Activated T-helper 2 cell treated with anti-CD3 and anti-CD28 coated beads, Interferon-gamma antibody, Interleukin-2, Interleukin-4, amounts not matched to agents 10 μg/mL and 5 μg/mL and 100 μg/mL, durations not matched to agents 14 hours and 24 hours and 36 hours (primary cell): ENCODE measurements around the gene ARHGAP27. TPM values are rescaled to one million over a fixed set of nuclear protein-coding genes. Genes with fewer than 3 reads are reported as not detected.

Source experiments
- total RNA-seq: library from RNA; stranded (reverse); gene quantifications from 2 replicates; pipeline ENCODE4 v1.2.3, GENCODE V29; 2022

ARHGAP27 gene
- total RNA-seq, 1 donor from 2014 or later = 58.0 TPM

Other genes with a start within 250 kb of the ARHGAP27 start
- 469 and 475 TPM in 2 replicates for gene FMNL1, start 211.0 kb downstream of the ARHGAP27 start, total RNA-seq
- gene SPATA32, start 170.8 kb downstream of the ARHGAP27 start, total RNA-seq = 0.37 and 0.67 TPM in 2 replicates
- 45.6 and 49.5 TPM in 2 replicates for gene MAP3K14, start 115.8 kb downstream of the ARHGAP27 start, total RNA-seq
- 33.1 and 38.9 TPM in 2 replicates for gene PLEKHM1, start 57.9 kb upstream of the ARHGAP27 start, total RNA-seq